Upper lobe of left lung (tissue), 6 donors: Measurements from ENCODE around the gene CCR5AS.

ENCODE experiments used
- ATAC-seq, 2 donors: fragments of 200-7000 bp; cut with Tn5 transposase; one replicate each; pipeline ENCODE4 v1.9.1; 2022; ENCODE audit warnings: mild to moderate bottlenecking in 2 of 2, moderate library complexity in 2 of 2; ENCODE audit not compliant: low FRiP score in 2 of 2
- DNase-seq, 2 donors: peaks; one replicate each; pipeline ENCODE4 v3.0.0-alpha.2; 2019 to 2020
- H3K27ac ChIP-seq, 4 donors: fragments of 200-600 bp; sonication (generic); one replicate each; pipeline ENCODE4 v1.5.1; 2016 to 2019
- H3K27me3 ChIP-seq, 4 donors: fragments of 200-600 bp; sonication (generic); one replicate each; pipeline ENCODE4 v1.5.1; 2017 to 2019
- H3K36me3 ChIP-seq, 4 donors: fragments of 200-600 bp; sonication (generic); one replicate each; pipeline ENCODE4 v1.5.1; 2016 to 2019
- H3K4me1 ChIP-seq, 4 donors: fragments of 200-600 bp; sonication (generic); one replicate each; pipeline ENCODE4 v1.5.1; 2018 to 2019
- H3K4me3 ChIP-seq, 4 donors: fragments of 200-600 bp; sonication (generic); one replicate each; pipeline ENCODE4 v1.5.1; 2017 to 2019; ENCODE audit warnings: mild to moderate bottlenecking in 2 of 4, moderate library complexity in 1 of 4
- H3K9me3 ChIP-seq, 4 donors: fragments of 200-600 bp; sonication (generic); one replicate each; pipeline ENCODE4 v1.5.1; 2018 to 2019
- CTCF ChIP-seq, 6 experiments: fragments of 450-650 bp in 4 of 6; fragments of 200-600 bp in 2 of 6; sonication (generic) in 2 of 6; IDR thresholded peaks; one replicate each; pipeline ENCODE4 v1.5.1; 2016 to 2019; ENCODE audit warnings: antibody characterized with exemption in 6 of 6
- EP300 ChIP-seq, 4 donors: sonication (generic); formaldehyde crosslinking; IDR thresholded peaks; one replicate each; pipeline ENCODE4 v1.5.1; 2017; ENCODE audit warnings: antibody characterized with exemption in 4 of 4, control low read depth in 2 of 4
- POLR2A ChIP-seq, 4 donors: fragments of 450-650 bp; IDR thresholded peaks; one replicate each; pipeline ENCODE4 v1.5.1; 2016 to 2017; ENCODE audit warnings: antibody characterized with exemption in 4 of 4, mild to moderate bottlenecking in 2 of 4
- POLR2AphosphoS5 ChIP-seq, 2 donors: sonication (generic); formaldehyde crosslinking; IDR thresholded peaks; one replicate each; pipeline ENCODE4 v1.5.1; 2017; ENCODE audit warnings: antibody characterized with exemption in 2 of 2
- WGBS, 2 donors: methylation state at CpG; one replicate each; pipeline ENCODE4 v1.1.5; 2017 to 2018; 5-methylcytosine and 5-hydroxymethylcytosine counted together
- donor health status: DM: no; HTN: no; CAD: no; lungs with moderate emphysema.
- donor health status: DM: no; HTN: yes; CAD: no; lungs with severe emphysema.

CCR5AS gene

DNA sequence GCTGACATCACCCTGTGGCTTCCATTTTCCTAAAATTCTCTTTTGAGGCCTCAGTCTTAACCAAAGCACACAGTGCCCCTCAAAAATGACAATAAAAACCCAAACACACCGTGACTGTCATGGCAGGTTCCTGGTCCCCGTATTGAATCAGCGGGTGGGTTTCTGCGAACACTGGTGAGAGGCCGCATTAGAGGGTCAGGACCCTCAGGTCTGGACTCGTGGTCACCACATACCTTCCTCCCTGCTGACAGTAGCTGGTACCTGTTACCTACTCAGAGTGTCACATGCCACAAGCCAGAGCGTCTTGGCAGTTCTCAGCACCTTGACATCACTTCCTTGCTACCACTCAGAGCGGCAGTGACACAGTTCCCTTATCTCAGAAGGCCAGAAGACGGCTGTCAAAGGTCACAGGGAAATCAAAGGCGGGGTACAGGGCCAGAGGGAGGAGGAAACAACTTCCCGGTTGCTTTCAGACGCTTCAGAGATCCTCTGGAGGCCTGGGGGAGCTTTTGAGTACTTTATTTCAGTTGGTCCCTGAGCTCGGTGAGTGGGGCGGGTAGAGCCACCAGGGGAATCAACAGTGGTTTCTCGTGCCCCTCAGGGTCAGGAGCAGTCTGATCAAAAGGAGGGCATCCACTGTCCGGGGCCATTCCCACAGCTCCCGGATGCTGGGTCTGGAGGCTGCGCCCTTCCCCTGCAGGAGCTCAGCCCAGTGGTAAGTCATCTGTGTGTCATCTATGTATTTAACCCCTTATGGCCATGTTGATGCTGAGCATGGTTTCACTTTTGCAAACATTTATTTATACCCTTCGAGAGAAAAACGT lies at the start of gene CCR5AS, which contains the start of gene CCRL2:
Gene CCR5AS, minus strand, starts transcription at position 279 of the 824 bp plus-strand sequence.
Gene CCRL2, plus strand, starts transcription at position 472 of the 824 bp plus-strand sequence. CDS start 821 bp downstream, outside the sequence.
- Histone ChIP-seq H3K27ac (peak within 1 kb of the TSS; percentile 90 to 95 (median 92)), H3K36me3 (no peaks in the 10 kb centered on the region), H3K27me3 (no peaks in the 10 kb centered on the region), H3K4me3 (peak within 1 kb of the TSS; percentile 19 to 52 (median 36)), H3K9me3 (no peaks in the 10 kb centered on the region), H3K4me1 (peaks cover 60 to 67% (median 62%) of the 10 kb centered on the region in 4 donors)
- WGBS, 2 donors, result 23 to 29% methylated on average over 16 to 20 of the region's 20 CpGs
- DNase-seq (peak; percentile 54 to 87), ATAC-seq (peak; percentile 86 to 90)
- TF ChIP-seq POLR2AphosphoS5 (IDR thresholded peaks at IDR 0.05), result peak; percentile 83 to 92
- peak in 3 of 4 donors; percentile 16 to 75 (median 55) for TF ChIP-seq EP300 (IDR thresholded peaks at IDR 0.05)
- peak in 3 of 4 donors; percentile 48 to 88 (median 60) for TF ChIP-seq POLR2A (IDR thresholded peaks at IDR 0.05)
- no peak for TF ChIP-seq CTCF (IDR thresholded peaks at IDR 0.05)

DNA sequence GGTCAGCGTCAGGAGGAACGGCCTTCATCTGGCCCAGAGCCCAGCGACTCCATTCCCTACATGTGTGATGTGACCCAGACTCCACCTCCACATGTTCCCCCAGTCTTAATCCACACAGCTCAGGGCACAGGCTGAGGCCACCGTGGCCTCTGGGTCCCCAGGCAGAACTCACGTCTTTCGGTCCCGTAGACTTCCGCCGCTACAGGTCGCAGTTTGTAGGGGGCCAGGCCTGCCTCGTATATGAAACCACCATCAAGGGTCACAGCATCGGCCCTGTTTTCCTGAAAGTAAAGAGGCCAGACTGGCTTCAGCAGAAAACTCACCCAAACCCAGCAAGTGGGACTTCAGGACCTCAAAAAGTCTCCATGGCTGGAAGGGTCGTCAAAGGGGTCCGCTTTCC lies 49.3 kb upstream of the CCR5AS start:
- H3K27me3 ChIP-seq, result no peaks in the 10 kb centered on the region
- no peak overlapping the region for H3K4me3 ChIP-seq
- TF ChIP-seq POLR2AphosphoS5 (IDR thresholded peaks at IDR 0.05), result no peak
- TF ChIP-seq EP300 (IDR thresholded peaks at IDR 0.05), result no peak
- TF ChIP-seq CTCF (IDR thresholded peaks at IDR 0.05), result no peak
- TF ChIP-seq POLR2A (IDR thresholded peaks at IDR 0.05), result no peak
- H3K9me3 ChIP-seq, result no peaks in the 10 kb centered on the region
- no peaks in the 10 kb centered on the region for H3K4me1 ChIP-seq
- 96 to 97% methylated on average over 14 of the region's 14 CpGs for WGBS, 2 donors
- ATAC-seq, result no peak
- H3K27ac ChIP-seq, result no peak overlapping the region
- DNase-seq, result no peak
- H3K36me3 ChIP-seq, result no peaks in the 10 kb centered on the region

GRCh38 chr3:46455231-46456115 lies 48.6 kb upstream of the CCR5AS start:
- 87 to 89% methylated on average over 6 to 18 of the region's 21 CpGs for WGBS, 2 donors
- H3K27ac ChIP-seq, result no peak overlapping the region
- H3K27me3 ChIP-seq, result no peaks in the 10 kb centered on the region
- H3K4me3 ChIP-seq, result no peak overlapping the region
- TF ChIP-seq EP300 (IDR thresholded peaks at IDR 0.05) (no peak), POLR2AphosphoS5 (IDR thresholded peaks at IDR 0.05) (no peak), POLR2A (IDR thresholded peaks at IDR 0.05) (no peak), CTCF (IDR thresholded peaks at IDR 0.05) (no peak)
- peak in 1 of 2 donors; percentile 36 for ATAC-seq
- H3K9me3 ChIP-seq, result no peaks in the 10 kb centered on the region
- no peaks in the 10 kb centered on the region for H3K36me3 ChIP-seq
- H3K4me1 ChIP-seq, result no peaks in the 10 kb centered on the region
- no peak for DNase-seq

DNA sequence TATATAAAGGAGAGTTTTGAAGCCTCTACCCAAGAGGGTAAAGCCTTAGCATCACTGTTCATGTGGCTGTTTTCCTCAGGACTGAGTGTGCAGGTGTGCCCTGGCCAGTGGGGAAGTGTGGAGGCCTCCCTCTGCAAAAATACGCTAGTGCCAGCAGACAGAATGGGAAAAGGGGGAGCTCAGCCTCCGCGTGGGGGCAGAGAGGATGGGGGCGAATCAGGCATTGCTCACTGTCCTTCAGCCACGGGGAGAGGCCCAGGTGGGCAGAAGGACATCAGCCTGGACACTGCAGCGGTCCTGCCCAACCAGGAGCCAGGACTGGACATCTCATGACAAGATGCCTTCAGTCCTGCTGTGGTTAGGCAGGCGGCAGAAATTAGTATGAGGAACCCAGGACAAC lies 47.7 kb upstream of the CCR5AS start:
- Histone ChIP-seq H3K4me1 (no peaks in the 10 kb centered on the region), H3K9me3 (no peaks in the 10 kb centered on the region), H3K27me3 (no peaks in the 10 kb centered on the region), H3K36me3 (no peaks in the 10 kb centered on the region), H3K4me3 (no peak overlapping the region), H3K27ac (no peak overlapping the region)
- WGBS, 2 donors, result 84 to 93% methylated on average over 6 to 7 of the region's 7 CpGs
- TF ChIP-seq EP300 (IDR thresholded peaks at IDR 0.05), result no peak
- TF ChIP-seq POLR2AphosphoS5 (IDR thresholded peaks at IDR 0.05), result no peak
- TF ChIP-seq CTCF (IDR thresholded peaks at IDR 0.05), result no peak
- TF ChIP-seq POLR2A (IDR thresholded peaks at IDR 0.05), result no peak
- DNase-seq (no peak), ATAC-seq (no peak)
